GM18867 (cell line): ENCODE data around the gene DGCR6.
"Not testable (repeated sequence)": the region's sequence is repeated elsewhere in the genome, so short reads cannot be mapped to it uniquely, and the experiment has no call there.

ENCODE experiments used
- ATAC-seq: cut with Tn5 transposase; IDR thresholded peaks from one replicate; pipeline ENCODE4 v1.9.1; 2021; ENCODE audit warnings: mild to moderate bottlenecking, moderate library complexity; ENCODE audit not compliant: unreplicated experiment

Gene DGCR6

GRCh38 chr22:18929459-18929858, 23.3 kb downstream of the DGCR6 start:
- ATAC-seq = no peak

GRCh38 chr22:18931905-18932652, 26.0 kb downstream of the DGCR6 start:
- ATAC-seq = no peak

GRCh38 chr22:18933914-18934313, 27.8 kb downstream of the DGCR6 start:
- ATAC-seq = no peak

GRCh38 chr22:18934688-18935087, 28.6 kb downstream of the DGCR6 start:
- ATAC-seq = not testable (repeated sequence)

- ATAC-seq = no peak
These were observed 29.9 kb downstream of the DGCR6 start, which contains the start of gene PRODH for GRCh38 chr22:18935889-18936529. Gene PRODH (minus strand): TSS chr22:18936293. CDS start chr22:18936287, 6 bp downstream.

- ATAC-seq = not testable (repeated sequence)
These were observed 32.6 kb downstream of the DGCR6 start for GRCh38 chr22:18938691-18939090.

GRCh38 chr22:18947105-18947504, 41.0 kb downstream of the DGCR6 start:
- ATAC-seq = not testable (repeated sequence)

- ATAC-seq = no peak
These were observed 41.8 kb downstream of the DGCR6 start for GRCh38 chr22:18947905-18948304.

- ATAC-seq = no peak
These were observed 44.0 kb downstream of the DGCR6 start for GRCh38 chr22:18950141-18950540.

- no peak for ATAC-seq
These were observed 45.9 kb downstream of the DGCR6 start for GRCh38 chr22:18952022-18952421.

- ATAC-seq = not testable (repeated sequence)
These were observed 47.0 kb downstream of the DGCR6 start for GRCh38 chr22:18953128-18953527.

- ATAC-seq = not testable (repeated sequence)
These were observed 48.3 kb downstream of the DGCR6 start for GRCh38 chr22:18954303-18954989.

GRCh38 chr22:18954990-18955571, 49.0 kb downstream of the DGCR6 start:
- no peak for ATAC-seq

- no peak for ATAC-seq
These were observed 49.6 kb downstream of the DGCR6 start for GRCh38 chr22:18955696-18956095.

GRCh38 chr22:18956121-18956895, 50.2 kb downstream of the DGCR6 start:
- ATAC-seq = not testable (repeated sequence)

GRCh38 chr22:18956956-18957355, 50.8 kb downstream of the DGCR6 start:
- ATAC-seq = not testable (repeated sequence)

GRCh38 chr22:18957621-18958320, 51.7 kb downstream of the DGCR6 start:
- ATAC-seq = not testable (repeated sequence)

GRCh38 chr22:18958321-18958705, 52.2 kb downstream of the DGCR6 start:
- not testable (repeated sequence) for ATAC-seq

GRCh38 chr22:18958738-18959137, 52.6 kb downstream of the DGCR6 start:
- not testable (repeated sequence) for ATAC-seq

- ATAC-seq = not testable (repeated sequence)
These were observed 53.1 kb downstream of the DGCR6 start for GRCh38 chr22:18959266-18959665.
